ENCODE measurements around the gene ITPR2. TPM values are rescaled to one million over a fixed set of nuclear protein-coding genes. Genes with fewer than 3 reads are reported as not detected.

ITPR2 gene
- total RNA-seq, 3 donors from 2014 or later, result 33.3 to 60.8 (median 54.0) TPM

DNA sequence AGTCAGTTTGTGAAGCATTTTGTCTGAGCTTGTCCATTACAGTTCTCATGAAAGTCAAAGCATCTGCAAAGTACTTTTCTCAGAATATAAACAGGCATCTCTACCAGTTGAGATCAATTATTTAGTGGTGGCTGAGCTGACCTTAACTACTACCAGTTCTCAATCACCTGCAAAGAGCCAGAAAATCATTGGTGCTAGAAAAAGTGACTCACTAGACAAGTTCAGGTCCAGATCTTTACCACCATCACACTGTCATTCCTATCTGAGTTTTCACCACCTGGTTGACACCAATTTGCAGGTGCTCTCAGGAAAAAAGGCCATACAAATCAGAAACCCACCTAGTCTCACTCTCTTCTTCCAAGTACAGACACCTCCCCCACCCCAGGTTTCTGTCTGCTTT is 33.3 kb downstream of the ITPR2 start:
- TF ChIP-seq, protein P1, sequence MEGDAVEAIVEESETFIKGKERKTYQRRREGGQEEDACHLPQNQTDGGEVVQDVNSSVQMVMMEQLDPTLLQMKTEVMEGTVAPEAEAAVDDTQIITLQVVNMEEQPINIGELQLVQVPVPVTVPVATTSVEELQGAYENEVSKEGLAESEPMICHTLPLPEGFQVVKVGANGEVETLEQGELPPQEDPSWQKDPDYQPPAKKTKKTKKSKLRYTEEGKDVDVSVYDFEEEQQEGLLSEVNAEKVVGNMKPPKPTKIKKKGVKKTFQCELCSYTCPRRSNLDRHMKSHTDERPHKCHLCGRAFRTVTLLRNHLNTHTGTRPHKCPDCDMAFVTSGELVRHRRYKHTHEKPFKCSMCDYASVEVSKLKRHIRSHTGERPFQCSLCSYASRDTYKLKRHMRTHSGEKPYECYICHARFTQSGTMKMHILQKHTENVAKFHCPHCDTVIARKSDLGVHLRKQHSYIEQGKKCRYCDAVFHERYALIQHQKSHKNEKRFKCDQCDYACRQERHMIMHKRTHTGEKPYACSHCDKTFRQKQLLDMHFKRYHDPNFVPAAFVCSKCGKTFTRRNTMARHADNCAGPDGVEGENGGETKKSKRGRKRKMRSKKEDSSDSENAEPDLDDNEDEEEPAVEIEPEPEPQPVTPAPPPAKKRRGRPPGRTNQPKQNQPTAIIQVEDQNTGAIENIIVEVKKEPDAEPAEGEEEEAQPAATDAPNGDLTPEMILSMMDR (IDR thresholded peaks at IDR 0.05), result no peak
- no peak overlapping the region for H3K4me3 ChIP-seq
- intact Hi-C loops (cut with DNase I, micrococcal nuclease), result no loop called here
- H3K4me1 ChIP-seq (ENCODE audit: low read depth), result no peaks in the 10 kb centered on the region
- ATAC-seq, result no peak
- no peaks in the 10 kb centered on the region for H3K9me3 ChIP-seq
- DNase-seq, result no peak
- H3K36me3 ChIP-seq (ENCODE audit: low read depth), result no peaks in the 10 kb centered on the region

DNA sequence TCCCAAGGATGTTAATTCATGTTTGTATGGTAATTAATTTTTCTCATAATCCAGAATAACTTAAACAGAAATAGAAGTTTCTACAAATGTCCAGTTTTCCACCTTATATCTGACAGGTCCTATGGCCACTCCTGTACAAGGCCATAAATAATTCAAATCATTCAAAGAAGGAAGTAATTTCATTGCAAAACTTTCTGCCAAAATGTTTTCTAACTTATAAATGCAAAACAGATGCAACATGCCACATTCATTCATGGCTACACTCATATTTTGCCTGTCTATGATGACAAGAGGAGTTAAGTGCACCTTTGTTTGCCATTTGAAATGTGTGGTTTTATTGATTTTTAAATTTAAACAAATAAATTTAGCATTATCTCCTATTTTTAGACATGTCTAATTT is 34.4 kb downstream of the ITPR2 start:
- ATAC-seq, result no peak
- H3K4me3 ChIP-seq, result no peak overlapping the region
- no peaks in the 10 kb centered on the region for H3K36me3 ChIP-seq (ENCODE audit: low read depth)
- no peaks in the 10 kb centered on the region for H3K9me3 ChIP-seq
- no peak for DNase-seq
- intact Hi-C loops (cut with DNase I, micrococcal nuclease), result no loop called here
- H3K4me1 ChIP-seq (ENCODE audit: low read depth), result no peaks in the 10 kb centered on the region
- TF ChIP-seq, protein P1 (IDR thresholded peaks at IDR 0.05), result no peak

GRCh38 chr12:26798023-26798422 is 35.0 kb downstream of the ITPR2 start:
- TF ChIP-seq, protein P1 (IDR thresholded peaks at IDR 0.05), result no peak
- H3K36me3 ChIP-seq (ENCODE audit: low read depth), result no peaks in the 10 kb centered on the region
- intact Hi-C loops (cut with DNase I, micrococcal nuclease), result no loop called here
- H3K4me1 ChIP-seq (ENCODE audit: low read depth), result no peaks in the 10 kb centered on the region
- peak; percentile 26 for ATAC-seq
- no peak for DNase-seq
- no peak overlapping the region for H3K4me3 ChIP-seq
- H3K9me3 ChIP-seq, result no peaks in the 10 kb centered on the region

- no peaks in the 10 kb centered on the region for H3K9me3 ChIP-seq
- no peaks in the 10 kb centered on the region for H3K4me1 ChIP-seq (ENCODE audit: low read depth)
- H3K36me3 ChIP-seq (ENCODE audit: low read depth), result no peaks in the 10 kb centered on the region
- ATAC-seq, result no peak
- no peak for DNase-seq
- H3K4me3 ChIP-seq, result no peak overlapping the region
- TF ChIP-seq, protein P1 (IDR thresholded peaks at IDR 0.05), result no peak
- intact Hi-C loops (cut with DNase I, micrococcal nuclease), result no loop called here
Measured at GRCh38 chr12:26795910-26796309, 37.1 kb downstream of the ITPR2 start.

DNA sequence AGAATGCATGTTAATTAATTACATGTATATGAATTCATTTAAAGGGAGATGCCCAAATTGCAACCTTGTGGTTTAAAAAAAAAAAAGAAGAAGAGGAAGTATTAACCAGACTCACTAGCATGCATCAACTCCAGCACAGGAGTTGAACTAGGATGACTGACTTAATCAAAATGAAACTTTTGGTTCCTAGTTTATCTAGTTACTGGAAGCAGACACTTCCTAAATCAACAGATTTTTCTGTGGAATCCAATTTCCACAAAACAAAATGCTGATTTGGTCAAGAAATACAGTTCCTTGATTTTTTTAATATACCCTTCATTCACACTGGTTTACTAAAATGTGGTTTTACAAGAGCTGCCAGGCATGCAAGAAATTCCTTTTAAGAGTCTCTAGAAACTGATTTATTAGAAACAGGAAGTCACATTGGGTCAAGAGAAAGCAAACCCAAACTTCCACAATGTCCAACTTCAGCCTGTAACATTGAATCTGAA is 41.6 kb downstream of the ITPR2 start:
- intact Hi-C loops (cut with DNase I, micrococcal nuclease), result no loop called here
- H3K4me1 ChIP-seq (ENCODE audit: low read depth), result peaks cover 21% of the 10 kb centered on the region
- DNase-seq (no peak), ATAC-seq (peak; percentile 21)
- H3K9me3 ChIP-seq, result no peaks in the 10 kb centered on the region
- H3K4me3 ChIP-seq, result no peak overlapping the region
- no peaks in the 10 kb centered on the region for H3K36me3 ChIP-seq (ENCODE audit: low read depth)
- TF ChIP-seq, protein P1 (IDR thresholded peaks at IDR 0.05), result no peak

DNA sequence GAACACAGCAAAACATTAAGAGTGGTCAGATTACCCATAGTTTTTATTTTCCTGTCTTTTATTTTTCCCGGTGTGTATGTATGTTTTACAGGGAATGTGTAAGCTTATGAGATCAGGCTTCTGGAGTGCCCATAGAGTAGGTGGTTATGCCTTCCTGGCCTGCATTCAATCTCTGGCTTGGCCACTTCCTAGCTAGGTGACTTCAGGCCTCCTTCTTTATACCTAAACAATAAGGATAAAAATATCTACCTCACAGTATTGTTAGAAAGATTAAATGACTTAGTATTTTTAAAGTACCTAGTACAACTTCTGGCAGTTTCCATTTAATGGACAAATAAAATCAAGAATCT is 42.4 kb downstream of the ITPR2 start:
- peak; percentile 51 for ATAC-seq
- DNase-seq, result no peak
- peaks cover 21% of the 10 kb centered on the region for H3K4me1 ChIP-seq (ENCODE audit: low read depth)
- no peaks in the 10 kb centered on the region for H3K9me3 ChIP-seq
- no peak overlapping the region for H3K4me3 ChIP-seq
- intact Hi-C loops (cut with DNase I, micrococcal nuclease), result no loop called here
- TF ChIP-seq, protein P1 (IDR thresholded peaks at IDR 0.05), result no peak
- no peaks in the 10 kb centered on the region for H3K36me3 ChIP-seq (ENCODE audit: low read depth)

All from mucosa of descending colon (tissue), 3 donors.